Keratinocyte (primary cell): ENCODE results near the gene FAM219A. TPM values are rescaled to one million over a fixed set of nuclear protein-coding genes. Genes with fewer than 3 reads are reported as not detected.

Source experiments
- DNase-seq: peaks from one replicate; pipeline ENCODE4 v3.0.0-alpha.2; 2011; ENCODE audit warnings: low read depth, missing footprints, low spot score
- FAIRE-seq: peaks from 2 replicates; lab custom pipeline; 2011; peaks lifted over from hg19 to GRCh38; lab: Jason Lieb, UNC
- H2AFZ ChIP-seq: 2 replicates; pipeline ENCODE4 v1.6.0; 2012; ENCODE audit warnings: low read length, control low read depth, inconsistent platforms; ENCODE audit not compliant: control insufficient read depth
- H3K27ac ChIP-seq: 2 replicates; pipeline ENCODE4 v1.5.1; 2011; ENCODE audit warnings: low read length; ENCODE audit not compliant: control insufficient read depth, insufficient read depth
- H3K27me3 ChIP-seq: 3 replicates; pipeline ENCODE4 v1.6.0; 2011; ENCODE audit warnings: low read length; ENCODE audit not compliant: control insufficient read depth, insufficient read depth; ENCODE audit errors: extremely low read depth
- H3K36me3 ChIP-seq, 2 experiments: 2 replicates in 1 of 2; 3 replicates in 1 of 2; pipeline ENCODE4 v1.5.1; 2011; ENCODE audit warnings: low read length in 2 of 2, mild to moderate bottlenecking in 1 of 2; ENCODE audit not compliant: control insufficient read depth in 2 of 2, insufficient read depth in 2 of 2; ENCODE audit errors: extremely low read depth in 1 of 2
- H3K4me1 ChIP-seq: 3 replicates; pipeline ENCODE4 v1.5.1; 2011; ENCODE audit warnings: low read length; ENCODE audit not compliant: control insufficient read depth, insufficient read depth; ENCODE audit errors: extremely low read depth
- H3K4me2 ChIP-seq: 3 replicates; pipeline ENCODE4 v1.6.0; 2011; ENCODE audit warnings: low read depth, low read length; ENCODE audit not compliant: control insufficient read depth, insufficient read depth; ENCODE audit errors: extremely low read depth
- H3K4me3 ChIP-seq, 3 experiments: fragments of 200-600 bp in 1 of 3; sonication (generic) in 1 of 3; 2 replicates in 2 of 3; 3 replicates in 1 of 3; pipeline ENCODE4 v1.5.1; 2011 to 2016; ENCODE audit warnings: low read length in 3 of 3, mild to moderate bottlenecking in 3 of 3, control low read depth in 2 of 3, inconsistent platforms in 1 of 3, low read depth in 1 of 3, mixed read lengths in 1 of 3, mixed run types in 1 of 3, moderate library complexity in 1 of 3; ENCODE audit not compliant: control insufficient read depth in 2 of 3, insufficient read depth in 2 of 3; ENCODE audit errors: extremely low read depth in 1 of 3
- H3K79me2 ChIP-seq: 2 replicates; pipeline ENCODE4 v1.6.0; 2012; ENCODE audit warnings: low read length; ENCODE audit not compliant: control insufficient read depth, insufficient read depth
- H3K9ac ChIP-seq: 3 replicates; pipeline ENCODE4 v1.6.0; 2011; ENCODE audit warnings: low read length; ENCODE audit not compliant: control insufficient read depth, insufficient read depth; ENCODE audit errors: extremely low read depth
- H3K9me1 ChIP-seq: 3 replicates; pipeline ENCODE4 v1.6.0; 2011; ENCODE audit warnings: low read length; ENCODE audit not compliant: control insufficient read depth, insufficient read depth; ENCODE audit errors: extremely low read depth
- H3K9me3 ChIP-seq: 2 replicates; pipeline ENCODE4 v1.5.1; 2012; ENCODE audit warnings: low read depth, low read length; ENCODE audit not compliant: control insufficient read depth
- H4K20me1 ChIP-seq: 3 replicates; pipeline ENCODE4 v1.6.0; 2011; ENCODE audit warnings: low read length; ENCODE audit not compliant: control insufficient read depth, insufficient read depth; ENCODE audit errors: extremely low read depth
- CTCF ChIP-seq, 3 experiments: IDR thresholded peaks in 1 of 3; conservative IDR thresholded peaks in 1 of 3; optimal IDR thresholded peaks in 1 of 3; 2 replicates in 2 of 3; 3 replicates in 1 of 3; pipeline versions ENCODE3 to v1.5.1; 2011; ENCODE audit warnings: low read length in 3 of 3, mild to moderate bottlenecking in 3 of 3, moderate library complexity in 2 of 3, control low read depth in 1 of 3, inconsistent platforms in 1 of 3; ENCODE audit not compliant: insufficient read depth in 2 of 3; ENCODE audit errors: extremely low read depth in 1 of 3
- EZH2 ChIP-seq: IDR thresholded peaks from one replicate; pipeline ENCODE4 v1.6.1; 2012; ENCODE audit warnings: inconsistent platforms, mild to moderate bottlenecking, low read length, moderate library complexity
- dilution Hi-C: fragments of 300-500 bp; cut with MboI; formaldehyde crosslinking; loops from one replicate; pipeline ENCODE4 v1.7.0; 2020; ENCODE audit warnings: low sequenced_read_pairs; ENCODE audit not compliant: extremely low pct_ligation_motif_present
- polyA plus RNA-seq, 5 experiments: library from polyadenylated mRNA; depleted of rRNA in 3 of 5; stranded (reverse) in 3 of 5; stranded (forward) in 1 of 5; unstranded in 1 of 5; fragments of >200 nt; gene quantifications; 1 replicate in 1 of 5; 2 replicates in 3 of 5; 3 replicates in 1 of 5; pipeline versions ENCODE4 v1.2.1 to v1.2.3, GENCODE V29; 2011 to 2012; ENCODE audit warnings: missing spikeins in 2 of 5, low read depth in 1 of 5, low replicate concordance in 1 of 5

FAM219A gene
- polyA plus RNA-seq, 1 donor (not counting 4 experiments of a cell fraction or from before 2014, with no cell fraction given), result 8.9 TPM

GRCh38 chr9:34399729-34400128 lies 58.6 kb downstream of the FAM219A start:
- TF ChIP-seq CTCF (optimal IDR thresholded peaks at IDR 0.05 in 1 of 3, IDR thresholded peaks at IDR 0.05 in 1 of 3, conservative IDR thresholded peaks at IDR 0.05 in 1 of 3; ENCODE audit: extremely low read depth in 1 of 3, insufficient read depth in 2 of 3, low read length in 3 of 3) (no peak), EZH2 (no peak)
- Histone ChIP-seq H3K27me3 (no peaks in the 10 kb centered on the region), H3K4me1 (no peaks in the 10 kb centered on the region), H2AFZ (no peak overlapping the region), H3K9ac (no peak overlapping the region), H3K4me3 (no peak overlapping the region), H3K4me2 (no peak overlapping the region), H3K36me3 (peaks cover 9 to 25% of the 10 kb centered on the region in 2 experiments), H4K20me1 (no peaks in the 10 kb centered on the region), H3K9me3 (no peaks in the 10 kb centered on the region), H3K79me2 (no peaks in the 10 kb centered on the region), H3K27ac (no peak overlapping the region), H3K9me1 (no peaks in the 10 kb centered on the region)
- DNase-seq (no peak), FAIRE-seq (no peak)
- dilution Hi-C loops, result no loop called here

- H3K9me3 ChIP-seq, result no peaks in the 10 kb centered on the region
- DNase-seq (no peak), FAIRE-seq (no peak)
- no peak for TF ChIP-seq EZH2
- no peak for TF ChIP-seq CTCF (optimal IDR thresholded peaks at IDR 0.05 in 1 of 3, IDR thresholded peaks at IDR 0.05 in 1 of 3, conservative IDR thresholded peaks at IDR 0.05 in 1 of 3; ENCODE audit: extremely low read depth in 1 of 3, insufficient read depth in 2 of 3, low read length in 3 of 3)
- H3K9ac ChIP-seq, result no peak overlapping the region
- no peaks in the 10 kb centered on the region for H3K79me2 ChIP-seq
- H3K27ac ChIP-seq, result no peak overlapping the region
- H2AFZ ChIP-seq, result no peak overlapping the region
- H3K9me1 ChIP-seq, result no peaks in the 10 kb centered on the region
- no peaks in the 10 kb centered on the region for H4K20me1 ChIP-seq
- no peak overlapping the region for H3K4me3 ChIP-seq
- no peak overlapping the region for H3K4me2 ChIP-seq
- H3K27me3 ChIP-seq, result no peaks in the 10 kb centered on the region
- dilution Hi-C loops, result no loop called here
- no peaks in the 10 kb centered on the region for H3K4me1 ChIP-seq
- peaks cover 9 to 25% of the 10 kb centered on the region in 2 experiments for H3K36me3 ChIP-seq
Observed at GRCh38 chr9:34398875-34399274, 59.5 kb downstream of the FAM219A start.
